B cell (primary cell): ENCODE results near the gene GPR137C.

Experiments used
- CTCF ChIP-seq: fragments of 200-600 bp; IDR thresholded peaks from one replicate; pipeline ENCODE4 v1.8.0; 2022; ENCODE audit warnings: antibody characterized with exemption, mild to moderate bottlenecking
- EZH2 ChIP-seq: IDR thresholded peaks from 2 replicates; pipeline ENCODE4 v1.6.1; 2012; ENCODE audit warnings: borderline replicate concordance, low read depth, mild to moderate bottlenecking, moderate library complexity, low read length; ENCODE audit not compliant: insufficient read depth, poor library complexity, severe bottlenecking

GRCh38 chr14:52514046-52514811 is 38.4 kb upstream of the GPR137C start:
- TF ChIP-seq CTCF (no peak), EZH2 (no peak)
